ENCODE results near the gene TEX19. TPM values are rescaled to one million over a fixed set of nuclear protein-coding genes. Genes with fewer than 3 reads are reported as not detected.
"Not testable (repeated sequence)": the region's sequence is repeated elsewhere in the genome, so short reads cannot be mapped to it uniquely, and the experiment has no call there.

Gene TEX19
- total and polyA plus RNA-seq, 12 donors, result not detected

- H3K27ac ChIP-seq, result no peak overlapping the region
- TF ChIP-seq CTCF (IDR thresholded peaks at IDR 0.05), result no peak
- no peak overlapping the region for H3K4me3 ChIP-seq
- no peak for DNase-seq
- peaks cover 0 to 11% (median 4%) of the 10 kb centered on the region in 9 donors for H3K4me1 ChIP-seq
- 85 to 92% methylated on average over 7 of the region's 7 CpGs for WGBS, 2 donors
- peaks cover 6 to 47% (median 28%) of the 10 kb centered on the region in 7 donors for H3K27me3 ChIP-seq
- H3K9me3 ChIP-seq, result no peaks in the 10 kb centered on the region
- intact Hi-C loops (cut with DNase I), result loop anchor here in 8 of 10 donors (5.0 to 10.0 kb wide), 9 partner anchors 42 to 422 kb away; no protein-coding TSS in a partner anchor
- ATAC-seq, result no peak
- H3K36me3 ChIP-seq, result no peaks in the 10 kb centered on the region
These were observed 4.2 kb upstream of the TEX19 start for GRCh38 chr17:82354804-82355308.

- intact Hi-C loops (cut with DNase I), result loop anchor here in 5 of 10 donors (5.0 to 10.0 kb wide), 5 partner anchors 41 to 419 kb away; no protein-coding TSS in a partner anchor
- no peak for TF ChIP-seq CTCF (IDR thresholded peaks at IDR 0.05)
- Histone ChIP-seq H3K4me3 (no peak overlapping the region), H3K27ac (no peak overlapping the region), H3K9me3 (no peaks in the 10 kb centered on the region), H3K4me1 (peaks cover 0 to 10% (median 4%) of the 10 kb centered on the region in 9 donors), H3K36me3 (no peaks in the 10 kb centered on the region), H3K27me3 (peaks cover 6 to 47% (median 28%) of the 10 kb centered on the region in 7 donors)
- DNase-seq, result no peak
- WGBS, 2 donors, result 58 to 65% methylated on average over 11 of the region's 11 CpGs
- ATAC-seq, result no peak
These were observed 3.1 kb upstream of the TEX19 start for GRCh38 chr17:82355770-82356427.

- H3K4me1 ChIP-seq, result peaks cover 0 to 4% (median 2%) of the 10 kb centered on the region in 9 donors
- no peaks in the 10 kb centered on the region for H3K9me3 ChIP-seq
- peak in 1 of 8 donors; percentile 40 for ATAC-seq
- WGBS, 2 donors, result 63 to 64% methylated on average over 19 to 20 of the region's 20 CpGs
- intact Hi-C loops (cut with DNase I), result loop anchor here in 5 of 10 donors (5.0 to 10.0 kb wide), 5 partner anchors 40 to 418 kb away; no protein-coding TSS in a partner anchor
- peaks cover 6 to 47% (median 28%) of the 10 kb centered on the region in 7 donors for H3K27me3 ChIP-seq
- H3K4me3 ChIP-seq, result no peak overlapping the region
- H3K36me3 ChIP-seq, result no peaks in the 10 kb centered on the region
- no peak overlapping the region for H3K27ac ChIP-seq
- TF ChIP-seq CTCF (IDR thresholded peaks at IDR 0.05), result no peak
- DNase-seq, result no peak
These were observed 2.1 kb upstream of the TEX19 start for GRCh38 chr17:82356845-82357355.

GRCh38 chr17:82357394-82357793 is 1.7 kb upstream of the TEX19 start:
- ATAC-seq, result no peak

GRCh38 chr17:82359451-82360074 is 516 bp downstream of the TEX19 start:
- H3K36me3 ChIP-seq, H3K27ac ChIP-seq, H3K4me3 ChIP-seq, DNase-seq, H3K4me1 ChIP-seq, H3K9me3 ChIP-seq, ATAC-seq: not testable (repeated sequence)
- intact Hi-C loops (cut with DNase I), result loop anchor here in 5 of 10 donors (5.0 to 10.0 kb wide), 5 partner anchors 38 to 415 kb away; no protein-coding TSS in a partner anchor
- WGBS, 2 donors, result 64 to 88% methylated on average over 1 of the region's 1 CpG
- H3K27me3 ChIP-seq, result peaks cover 6 to 43% (median 26%) of the 10 kb centered on the region in 7 donors

More at GRCh38 chr17:82357394-82357793, 1.7 kb upstream of the TEX19 start:
- Histone ChIP-seq H3K27ac (no peak overlapping the region), H3K4me1 (no peaks in the 10 kb centered on the region), H3K4me3 (no peak overlapping the region), H3K9me3 (no peaks in the 10 kb centered on the region), H3K36me3 (no peaks in the 10 kb centered on the region), H3K27me3 (peaks cover 6 to 47% (median 28%) of the 10 kb centered on the region in 7 donors)
- WGBS, 2 donors, result 74 to 79% methylated on average over 2 of the region's 2 CpGs
- intact Hi-C loops (cut with DNase I), result loop anchor here in 5 of 10 donors (5.0 to 10.0 kb wide), 5 partner anchors 40 to 417 kb away; no protein-coding TSS in a partner anchor
- DNase-seq, result no peak
- TF ChIP-seq CTCF (IDR thresholded peaks at IDR 0.05), result no peak

Data from heart right ventricle (tissue), 16 donors.